Measurements from ENCODE around the gene ZDHHC18.

GRCh38 chr1:26791626-26792025, 34.9 kb upstream of the ZDHHC18 start:
- no peak for TF ChIP-seq CTCF (IDR thresholded peaks at IDR 0.05)
- TF ChIP-seq EP300 (IDR thresholded peaks at IDR 0.05): no peak
- no peak for TF ChIP-seq POLR2AphosphoS5 (IDR thresholded peaks at IDR 0.05)
